GM18861 (cell line): Measurements from ENCODE around the gene PPARGC1A.
A peak's percentile ranks its signal among the peaks of the same experiment; 100 is the strongest.

ENCODE experiments used
- ATAC-seq: cut with Tn5 transposase; IDR thresholded peaks from one replicate; pipeline ENCODE4 v1.9.1; 2021; ENCODE audit not compliant: unreplicated experiment

Gene PPARGC1A

DNA sequence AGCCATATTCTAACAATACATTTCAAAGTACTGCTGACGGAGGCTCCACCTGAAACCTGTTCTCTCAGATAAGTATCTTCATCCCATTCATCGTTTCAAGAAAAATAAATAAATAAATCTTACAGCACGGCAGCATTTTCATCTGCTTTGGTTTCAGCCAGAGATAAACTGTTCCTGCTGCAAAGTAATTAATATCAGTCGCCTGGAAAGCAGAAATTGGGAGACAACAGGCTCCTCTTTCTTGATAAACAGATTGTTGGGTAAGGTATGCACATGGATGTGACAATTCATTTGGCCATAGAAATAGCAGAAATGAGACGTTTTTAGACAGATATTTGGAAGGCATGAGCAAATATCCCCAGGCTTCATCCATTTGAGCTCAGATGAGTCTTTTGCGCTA is 110.4 kb downstream of the PPARGC1A start:
- ATAC-seq: no peak

DNA sequence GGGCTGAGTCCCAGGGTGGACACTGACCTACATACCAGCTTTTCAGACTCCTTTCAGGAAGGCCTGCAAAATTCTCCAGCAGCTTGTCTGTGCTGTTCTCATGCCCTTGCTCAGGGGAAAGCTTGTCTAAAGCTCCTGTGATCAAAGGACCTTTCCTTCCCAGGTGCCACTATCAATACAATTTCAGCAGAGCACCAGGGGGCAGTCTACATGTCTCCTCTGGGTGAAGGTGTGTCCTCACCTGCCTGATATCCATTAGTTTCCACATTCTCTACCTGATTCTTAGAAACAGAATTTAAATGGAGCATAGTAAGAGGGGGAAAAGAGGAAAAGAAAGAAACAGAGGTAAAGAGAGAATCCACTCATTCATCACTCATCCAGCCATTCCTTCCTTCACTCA is 114.2 kb downstream of the PPARGC1A start:
- ATAC-seq: no peak

DNA sequence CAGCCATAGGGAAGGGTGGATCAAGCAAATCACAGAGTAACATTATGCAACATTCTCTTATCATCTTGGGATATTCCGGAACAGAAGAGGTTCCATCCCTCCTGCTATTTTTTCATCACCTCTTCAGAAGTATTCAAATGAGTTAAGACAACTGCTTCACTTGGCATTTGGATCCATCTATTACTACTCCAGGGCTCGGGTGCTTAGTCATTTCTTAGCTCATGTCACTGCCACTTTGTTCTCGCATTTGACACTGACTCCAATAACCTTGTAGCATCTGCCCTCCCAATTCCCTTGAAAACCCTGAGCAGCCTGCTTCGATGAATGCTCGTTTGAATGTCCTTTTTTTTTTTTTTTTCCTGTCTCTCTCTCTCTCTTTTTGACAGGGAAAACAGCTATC is 114.9 kb downstream of the PPARGC1A start:
- ATAC-seq: no peak

DNA sequence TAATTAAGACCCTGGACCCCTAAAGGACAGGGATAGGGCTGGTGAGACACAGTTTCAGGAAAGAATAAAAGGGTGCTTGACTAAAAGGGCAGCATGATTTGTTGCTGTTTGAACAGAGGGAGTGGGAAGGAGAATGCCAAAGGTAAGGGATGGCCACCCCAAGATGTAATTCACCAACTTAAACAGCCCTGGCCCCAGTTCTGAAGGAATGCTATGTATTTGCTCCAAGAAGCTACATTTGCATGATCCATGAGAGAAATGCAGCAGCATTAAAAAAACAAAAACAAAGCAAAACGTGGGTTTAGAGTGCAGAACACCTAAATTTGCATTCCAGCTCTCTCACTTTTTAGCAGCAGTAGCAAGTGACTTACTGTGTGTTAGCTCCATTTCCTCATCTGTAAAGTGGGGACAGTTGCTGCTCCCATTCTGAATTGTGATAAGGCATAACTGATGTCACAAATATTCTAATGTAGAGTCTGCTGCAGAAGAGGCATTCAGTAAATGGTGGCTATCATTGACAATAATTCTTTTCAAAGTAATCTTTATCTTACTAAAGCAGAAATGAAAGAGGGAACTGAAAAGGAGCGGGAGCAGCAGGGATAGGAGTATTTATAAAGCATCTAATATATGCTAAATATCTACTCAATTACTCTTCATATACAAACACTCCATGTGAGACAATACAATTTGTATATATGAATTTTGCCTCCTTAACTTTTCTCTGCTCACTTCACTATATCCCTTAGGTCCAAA is 115.8 kb downstream of the PPARGC1A start:
- no peak for ATAC-seq

DNA sequence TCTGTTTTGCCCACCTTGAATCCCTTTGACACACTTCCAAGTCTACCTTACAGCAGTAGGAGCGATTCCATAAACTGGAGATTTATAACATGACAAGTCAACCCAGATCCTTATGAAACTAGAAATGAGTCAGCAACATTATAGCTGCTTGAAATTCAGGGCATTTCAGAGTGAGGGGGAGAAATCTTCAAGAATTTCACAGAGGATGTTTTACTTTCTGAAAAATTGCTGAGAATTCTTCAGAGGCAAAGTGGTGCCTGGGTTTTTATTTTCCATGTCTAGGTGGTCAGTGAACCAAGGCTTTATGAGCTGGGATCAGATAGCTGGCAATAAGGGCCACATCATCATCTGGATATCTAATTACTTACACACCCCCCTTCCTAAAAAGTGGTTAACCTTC is 119.8 kb downstream of the PPARGC1A start:
- no peak for ATAC-seq

DNA sequence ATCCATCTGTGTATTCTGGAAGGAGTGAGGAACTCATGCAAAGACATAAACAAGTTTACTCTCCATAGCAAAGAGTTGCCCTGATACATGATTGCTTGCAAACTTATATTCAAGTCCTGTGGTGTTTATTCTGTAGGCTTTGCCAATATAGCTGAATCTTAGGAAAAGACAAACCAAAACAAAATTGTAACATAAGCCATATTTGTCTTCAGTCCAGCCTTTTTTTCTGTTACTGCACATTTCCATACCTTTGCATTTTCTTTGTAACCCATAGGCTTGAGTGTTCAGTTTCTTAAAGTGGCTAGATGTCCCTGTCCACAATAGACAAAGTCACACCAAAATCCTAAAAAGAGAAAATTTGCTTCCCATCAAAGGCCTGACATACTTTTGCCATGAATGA is 120.4 kb downstream of the PPARGC1A start:
- ATAC-seq: no peak

DNA sequence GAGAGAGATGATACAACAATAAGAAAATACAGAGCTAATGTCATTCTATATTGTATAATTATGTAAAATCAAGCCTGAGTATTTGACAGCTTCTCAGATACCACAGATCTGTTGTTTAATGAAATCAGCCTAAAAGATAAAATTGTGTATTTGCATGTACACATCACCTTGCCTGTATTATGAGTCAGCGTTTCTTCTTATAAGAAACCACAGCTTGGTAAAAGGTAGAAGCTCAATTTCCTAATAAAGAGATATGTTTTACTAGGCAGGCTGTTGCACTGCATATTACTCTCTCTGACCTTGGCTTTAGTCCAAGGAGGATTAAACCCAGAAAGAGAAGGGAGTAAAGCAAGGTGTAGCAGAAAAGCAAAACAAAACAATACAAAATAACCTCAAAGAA is 121.3 kb downstream of the PPARGC1A start:
- ATAC-seq: peak; percentile 39

DNA sequence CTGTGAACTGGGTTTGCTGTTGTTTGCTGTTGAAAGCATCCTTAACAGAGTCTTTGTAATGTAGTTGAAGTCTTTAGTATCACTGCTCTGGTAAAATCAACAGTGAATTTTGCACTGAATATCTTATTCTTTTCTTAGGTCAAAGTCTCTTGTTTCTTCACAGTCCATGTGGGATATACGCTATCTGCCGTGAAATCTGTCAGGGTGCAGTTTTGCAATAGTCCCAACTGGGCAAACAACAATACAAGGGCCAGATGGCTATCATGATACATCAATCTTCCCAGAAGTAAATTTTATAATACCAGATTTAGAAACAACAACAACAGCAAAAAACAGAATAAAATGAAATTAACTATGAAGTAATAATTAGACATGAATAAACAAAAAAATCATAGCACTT is 123.5 kb downstream of the PPARGC1A start:
- no peak for ATAC-seq

DNA sequence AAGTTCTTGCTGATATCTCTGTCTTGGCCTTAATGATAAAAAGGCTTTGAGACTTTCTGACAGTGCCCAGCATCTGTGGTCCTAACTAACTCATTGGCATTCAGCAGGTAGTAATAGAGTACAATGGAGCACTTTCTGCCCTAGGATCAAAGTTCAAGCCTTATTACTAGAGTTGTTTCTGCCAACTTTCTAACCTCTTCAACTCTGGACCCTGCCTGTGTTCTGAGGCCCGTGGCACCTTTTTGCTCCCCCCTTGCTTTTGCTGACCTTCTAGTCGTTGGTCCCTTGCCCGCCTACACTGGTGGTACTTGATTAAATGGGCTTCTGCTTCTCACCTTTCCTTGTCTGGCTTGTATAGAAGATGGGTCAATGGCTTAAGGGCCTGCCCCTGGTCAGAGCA is 126.3 kb downstream of the PPARGC1A start:
- ATAC-seq: no peak

DNA sequence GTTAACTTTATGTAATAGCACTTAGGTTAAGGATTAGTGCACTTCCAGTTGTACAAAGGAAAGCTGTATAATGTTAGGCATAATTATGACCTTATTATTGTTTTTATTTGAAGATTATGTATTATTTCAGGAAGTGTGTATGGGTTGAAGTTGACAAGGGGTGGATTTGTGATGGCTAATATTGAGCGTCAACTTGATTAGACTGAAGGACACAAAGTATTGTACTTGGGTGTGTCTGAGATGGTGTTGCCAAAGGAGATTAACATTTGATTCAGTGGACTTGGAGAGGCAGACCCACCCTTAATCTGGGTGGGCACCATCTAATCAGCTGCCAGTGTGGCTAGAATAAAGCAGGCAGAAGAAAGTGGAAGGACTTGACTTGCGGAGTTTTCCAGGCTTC is 127.3 kb downstream of the PPARGC1A start:
- no peak for ATAC-seq

DNA sequence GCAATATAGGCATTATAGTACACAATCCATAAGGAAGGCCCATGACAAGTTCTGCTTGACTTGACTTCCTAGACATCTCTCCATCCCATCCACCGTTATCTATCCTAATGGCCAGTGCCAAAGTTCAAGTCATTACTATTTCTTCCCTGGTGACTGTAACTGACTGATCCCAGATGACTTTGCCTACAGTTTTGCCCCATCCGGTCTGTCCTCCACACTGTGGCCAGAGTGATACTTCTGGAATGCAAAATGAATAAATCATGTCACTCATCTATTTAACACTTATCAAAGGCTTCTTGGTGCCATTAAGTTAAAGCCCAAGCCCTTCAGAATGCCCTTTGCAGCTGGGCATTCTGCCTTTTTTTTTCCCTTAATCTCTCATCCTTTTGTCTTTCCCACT is 130.8 kb downstream of the PPARGC1A start:
- ATAC-seq: no peak

DNA sequence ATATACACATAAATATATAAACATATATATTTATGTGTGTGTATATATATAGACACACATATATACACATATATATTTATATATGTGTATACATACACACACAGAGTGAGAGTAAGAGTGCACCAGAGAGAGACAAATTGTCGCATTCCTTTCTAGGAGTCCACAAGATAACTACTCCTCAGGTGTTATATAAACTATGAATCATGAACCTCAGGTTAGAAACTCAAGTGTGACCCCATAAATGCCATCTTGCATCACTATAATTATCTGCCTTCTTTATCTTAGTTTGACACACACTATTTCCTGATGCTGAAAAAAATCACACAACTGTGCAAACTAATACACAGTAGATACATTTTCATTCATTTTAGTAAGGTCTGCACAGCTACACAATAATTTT is 135.2 kb downstream of the PPARGC1A start:
- ATAC-seq: no peak

DNA sequence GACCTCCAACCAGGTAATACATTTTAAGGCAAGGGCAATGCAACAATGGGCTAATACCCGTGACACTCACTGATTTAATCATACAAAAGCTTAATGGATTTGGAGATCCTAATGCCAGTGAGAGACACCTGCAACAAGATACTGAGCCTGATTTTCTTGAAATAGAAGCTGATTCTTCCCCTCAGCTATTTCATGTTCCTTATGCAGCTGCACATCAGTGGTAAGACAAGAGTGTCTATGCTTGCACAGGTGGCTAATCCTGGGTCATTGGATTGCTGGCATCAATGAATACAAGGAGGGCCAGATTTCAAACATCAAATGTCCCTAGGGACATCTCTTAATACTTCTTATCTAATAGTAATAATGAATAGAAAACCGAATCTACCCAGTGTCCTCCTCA is 139.7 kb downstream of the PPARGC1A start:
- ATAC-seq: no peak

DNA sequence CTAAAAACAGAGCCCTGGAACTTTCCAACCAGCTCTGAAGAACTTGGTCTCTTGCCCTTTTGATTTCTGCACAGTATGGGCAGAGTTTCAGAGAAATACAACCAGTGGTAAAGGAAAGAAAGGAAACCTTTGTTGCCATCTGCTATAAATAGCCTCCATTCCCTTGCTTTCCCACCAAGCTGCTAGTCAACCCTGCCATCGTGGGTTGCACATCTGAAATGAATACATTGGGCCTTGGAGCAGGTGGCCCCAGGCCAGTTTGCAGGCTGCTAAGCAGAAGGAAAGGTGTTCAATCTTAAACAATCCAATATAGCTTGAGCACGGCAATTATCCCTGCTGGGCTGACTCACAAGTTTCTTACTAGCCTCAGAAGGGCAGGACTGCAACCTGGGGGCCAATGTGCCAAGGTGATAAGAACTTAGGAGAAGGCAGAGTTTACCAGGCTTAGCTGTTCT is 142.5 kb downstream of the PPARGC1A start:
- ATAC-seq: no peak

DNA sequence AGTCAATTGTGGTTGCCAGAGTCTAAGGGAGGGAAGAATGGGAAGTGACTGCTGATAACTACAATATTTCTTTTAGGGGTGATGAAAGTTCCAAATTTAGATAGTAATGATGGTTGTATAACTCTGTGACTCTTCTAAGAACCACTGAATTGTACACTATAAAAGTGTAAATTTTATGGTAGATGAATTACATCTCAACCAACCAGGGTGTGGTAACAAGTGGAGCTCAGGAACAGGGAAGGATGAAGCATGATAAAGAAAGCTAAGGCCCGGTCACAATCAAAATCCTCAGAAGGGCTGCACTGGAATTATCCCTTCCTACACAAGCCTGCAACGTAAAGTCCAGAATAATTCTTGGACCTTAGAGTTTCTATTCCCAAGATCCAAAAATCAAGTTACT is 143.2 kb downstream of the PPARGC1A start:
- no peak for ATAC-seq

DNA sequence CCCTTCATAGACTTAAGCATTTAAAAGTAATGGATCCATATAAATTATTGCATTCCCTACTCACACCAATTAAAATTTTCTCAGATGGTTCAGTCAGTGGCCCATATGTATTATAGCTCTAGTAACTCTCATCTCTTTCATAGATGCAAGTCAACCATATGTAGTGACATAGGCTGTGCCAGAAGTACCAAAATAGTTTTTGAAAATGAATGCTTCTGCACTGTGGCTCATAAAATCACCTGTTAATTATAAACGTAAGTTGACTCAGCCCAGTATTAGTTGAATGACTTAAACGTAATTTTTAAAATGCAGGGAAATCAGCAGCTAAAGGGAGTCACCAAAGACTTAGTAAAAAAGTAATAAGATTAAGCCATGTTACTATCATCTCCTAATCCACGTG is 143.8 kb downstream of the PPARGC1A start:
- no peak for ATAC-seq

DNA sequence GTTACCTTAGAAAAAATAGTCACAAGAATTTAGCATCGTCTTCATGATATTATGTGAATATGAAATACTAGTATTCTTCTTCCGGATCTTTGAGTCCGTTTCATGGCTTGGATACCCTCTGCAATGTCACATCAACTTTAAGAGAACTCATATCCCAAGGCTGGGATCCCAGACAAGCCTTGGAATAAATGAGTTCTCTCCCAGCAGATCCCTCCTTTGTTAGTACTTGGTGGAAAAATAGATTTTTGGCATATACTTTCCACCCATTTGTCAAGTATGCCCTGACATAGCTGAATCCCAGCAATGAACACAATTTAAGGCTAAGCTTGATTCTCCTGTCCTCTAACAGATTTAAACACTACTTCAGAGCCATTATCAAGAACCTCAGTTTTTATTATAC is 144.5 kb downstream of the PPARGC1A start:
- ATAC-seq: no peak
